Psoas muscle (tissue), 8 donors: ENCODE results near the gene DIRAS1. TPM values are rescaled to one million over a fixed set of nuclear protein-coding genes. Genes with fewer than 3 reads are reported as not detected.

Experiments
- ATAC-seq, 4 donors: fragments of 200-7000 bp; cut with Tn5 transposase; one replicate each; pipeline ENCODE4 v1.9.1; 2020; ENCODE audit warnings: moderate library complexity in 3 of 4, mild to moderate bottlenecking in 2 of 4
- DNase-seq, 2 donors: peaks; one replicate each; pipeline ENCODE4 v3.0.0-alpha.2; 2020
- H3K27ac ChIP-seq: fragments of 200-600 bp; one replicate; pipeline ENCODE4 v1.8.0; 2022
- H3K27me3 ChIP-seq, 3 donors: fragments of 200-600 bp in 1 of 3; one replicate each; pipeline versions ENCODE4 v1.6.1 to v1.8.0; 2013 to 2022; ENCODE audit warnings: low read length in 2 of 3, mild to moderate bottlenecking in 2 of 3, moderate library complexity in 1 of 3; ENCODE audit not compliant: insufficient read depth in 3 of 3
- H3K36me3 ChIP-seq, 2 donors: fragments of 200-600 bp in 1 of 2; one replicate each; pipeline versions ENCODE4 v1.6.1 to v1.8.0; 2013 to 2022; ENCODE audit warnings: low read depth in 1 of 2, mild to moderate bottlenecking in 1 of 2, moderate library complexity in 1 of 2; ENCODE audit not compliant: insufficient read depth in 1 of 2
- H3K4me1 ChIP-seq: fragments of 200-600 bp; one replicate; pipeline ENCODE4 v1.8.0; 2022
- H3K4me3 ChIP-seq: fragments of 200-600 bp; one replicate; pipeline ENCODE4 v1.8.0; 2022; ENCODE audit warnings: mild to moderate bottlenecking
- H3K9me3 ChIP-seq: fragments of 200-600 bp; one replicate; pipeline ENCODE4 v1.8.0; 2022
- CTCF ChIP-seq: fragments of 200-600 bp; IDR thresholded peaks from one replicate; pipeline ENCODE4 v1.8.0; 2022; ENCODE audit warnings: antibody characterized with exemption
- WGBS, 3 donors: extraction: QIAGEN DNeasy Blood & Tissue Kit; methylation state at CpG; one replicate each; pipeline versions ENCODE4 v1.1.6 to v1.1.7; 2013; 5-methylcytosine and 5-hydroxymethylcytosine counted together
- intact Hi-C, 2 donors: fragments of 100-400 bp; cut with DNase I; formaldehyde crosslinking; loops; one replicate each; pipeline versions ENCODE4 v1.11.0 to v1.14.2; 2022
- polyA plus RNA-seq, 3 donors: library from polyadenylated mRNA; stranded (reverse); fragments of 200-250 nt; gene quantifications; one replicate each; pipeline ENCODE4 v1.2.3, GENCODE V29; 2013
- total RNA-seq, 4 donors: library from RNA; stranded (reverse); fragmentation: NEBNext Ultra II Directional in 2 of 4; extraction: Animal tissue kit (Norgen Biotek cat#: 25700) in 2 of 4; gene quantifications; one replicate each; pipeline versions ENCODE4 v1.2.1 to v1.2.4, GENCODE V29; 2021 to 2023
- donor health status: healthy with polysubstance abuse.
- donor health status: DM: no; HTN: no; CAD: no; lungs with moderate emphysema.
- donor health status: Bipolar disorder and iron deficiency.
- donor health status: healthy.
- donor health status: DM: yes; HTN: yes; CAD: no.
- donor health status: DM: no; HTN: no; CAD: no.
- donor health status: DM: no; HTN: no; CAD: no.
- donor health status: DM: yes; HTN: yes; CAD: no.

Gene DIRAS1
- total and polyA plus RNA-seq, 7 donors = 0.13 to 29.9 (median 1.8) TPM

DNA sequence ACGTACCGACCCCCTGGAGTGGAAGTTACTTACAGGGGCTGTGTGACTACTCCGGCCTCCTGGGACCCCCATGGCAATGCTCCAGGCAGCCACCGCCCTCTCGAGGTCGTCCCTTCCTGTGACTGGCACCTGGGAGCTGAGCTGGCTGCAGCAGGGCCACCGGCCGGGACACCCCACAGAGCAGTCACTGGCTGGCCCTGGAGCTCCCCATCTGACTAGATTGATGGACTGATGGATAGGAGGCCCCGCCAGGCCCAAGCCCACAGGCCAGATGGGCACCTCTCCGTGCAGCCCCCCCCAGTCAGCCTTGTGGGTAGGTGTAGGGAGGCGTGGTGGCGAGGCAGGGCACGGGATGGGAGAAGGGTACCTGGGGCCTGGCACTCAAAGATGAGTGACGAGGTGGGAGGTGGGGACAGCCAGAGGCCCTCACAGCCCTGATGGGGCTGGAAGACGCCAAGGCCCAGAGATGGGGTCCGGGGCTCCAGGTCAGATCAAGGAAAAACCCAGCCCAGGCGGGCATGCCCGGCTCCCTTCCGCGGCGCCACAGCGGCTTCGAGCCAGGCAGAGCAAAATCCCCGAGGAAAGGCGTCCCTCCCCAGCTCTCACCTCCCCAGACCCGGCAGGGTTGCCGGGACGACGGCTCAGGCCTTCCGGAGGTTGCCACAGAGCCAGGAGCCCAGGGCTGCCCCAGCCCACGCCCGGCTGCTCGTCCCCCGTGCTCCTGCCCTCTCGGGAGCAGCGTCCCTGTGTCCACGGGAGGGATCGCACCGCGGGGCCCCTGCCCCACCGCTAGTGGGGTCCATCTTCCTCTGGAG, 10.2 kb upstream of the DIRAS1 start:
- no peak for DNase-seq
- Histone ChIP-seq H3K9me3 (no peaks in the 10 kb centered on the region), H3K4me1 (no peaks in the 10 kb centered on the region), H3K27ac (no peak overlapping the region), H3K27me3 (peaks cover 0 to 7% (median 2%) of the 10 kb centered on the region in 3 donors), H3K4me3 (no peak overlapping the region), H3K36me3 (peaks cover 5 to 30% of the 10 kb centered on the region in 2 donors)
- no peak for TF ChIP-seq CTCF
- intact Hi-C loops = loop anchor here in 1 of 2 donors (5.0 kb wide), 1 partner anchor 36 kb away; no protein-coding TSS in a partner anchor
- WGBS, 3 donors = 84 to 89% (median 86%) methylated on average over 33 to 41 of the region's 41 CpGs
- no peak for ATAC-seq

DNA sequence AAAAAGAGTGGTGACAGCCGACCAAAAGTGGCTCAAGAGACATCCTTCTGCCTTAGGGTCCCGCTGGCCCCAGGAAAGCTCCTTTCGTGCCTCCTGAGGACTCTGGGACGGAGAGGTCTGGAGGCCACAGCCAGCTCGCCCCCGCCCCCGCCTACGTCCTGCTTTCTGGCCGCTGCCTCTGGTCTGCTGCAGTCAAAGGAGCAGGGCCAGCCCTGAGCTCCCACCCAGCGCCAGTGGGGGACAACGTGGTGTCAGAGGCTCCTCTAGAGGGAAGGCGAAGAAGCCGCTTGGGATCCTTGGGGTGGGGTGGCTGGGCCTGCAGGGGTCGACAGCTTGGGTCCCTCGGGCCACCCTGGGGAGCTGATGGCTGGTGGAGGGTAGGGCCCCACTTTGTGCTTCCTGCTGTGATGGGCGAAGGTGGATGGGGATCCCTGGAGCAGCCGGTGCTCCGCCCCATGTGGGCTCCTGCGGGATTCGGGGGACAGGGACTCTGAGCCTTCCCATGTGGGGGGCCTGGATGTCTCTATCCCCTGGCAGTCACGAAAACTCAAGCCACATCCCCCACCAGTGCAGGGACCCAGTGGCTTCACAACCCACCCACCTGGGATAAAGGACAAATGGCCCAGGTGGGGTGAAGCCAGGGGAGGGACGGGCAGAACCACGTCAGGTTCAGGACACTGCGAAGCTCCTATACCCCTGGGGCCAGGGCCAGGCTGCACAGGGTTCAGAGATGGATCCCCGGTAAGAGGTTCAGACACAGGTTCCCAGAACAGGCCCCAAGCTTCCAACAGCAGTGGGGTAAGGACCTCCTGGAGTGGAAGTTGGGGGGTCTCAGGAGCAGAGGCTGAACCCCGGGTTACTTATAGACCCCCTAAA, 9.0 kb upstream of the DIRAS1 start:
- intact Hi-C loops = loop anchor here in 1 of 2 donors (5.0 kb wide), 1 partner anchor 37 kb away; no protein-coding TSS in a partner anchor
- Histone ChIP-seq H3K9me3 (no peaks in the 10 kb centered on the region), H3K4me3 (no peak overlapping the region), H3K27ac (no peak overlapping the region), H3K4me1 (no peaks in the 10 kb centered on the region), H3K36me3 (peaks cover 0 to 18% of the 10 kb centered on the region in 2 donors), H3K27me3 (peaks cover 0 to 19% (median 6%) of the 10 kb centered on the region in 3 donors)
- WGBS, 3 donors = 85 to 90% (median 85%) methylated on average over 26 of the region's 26 CpGs
- DNase-seq (no peak), ATAC-seq (no peak)
- TF ChIP-seq CTCF = no peak

DNA sequence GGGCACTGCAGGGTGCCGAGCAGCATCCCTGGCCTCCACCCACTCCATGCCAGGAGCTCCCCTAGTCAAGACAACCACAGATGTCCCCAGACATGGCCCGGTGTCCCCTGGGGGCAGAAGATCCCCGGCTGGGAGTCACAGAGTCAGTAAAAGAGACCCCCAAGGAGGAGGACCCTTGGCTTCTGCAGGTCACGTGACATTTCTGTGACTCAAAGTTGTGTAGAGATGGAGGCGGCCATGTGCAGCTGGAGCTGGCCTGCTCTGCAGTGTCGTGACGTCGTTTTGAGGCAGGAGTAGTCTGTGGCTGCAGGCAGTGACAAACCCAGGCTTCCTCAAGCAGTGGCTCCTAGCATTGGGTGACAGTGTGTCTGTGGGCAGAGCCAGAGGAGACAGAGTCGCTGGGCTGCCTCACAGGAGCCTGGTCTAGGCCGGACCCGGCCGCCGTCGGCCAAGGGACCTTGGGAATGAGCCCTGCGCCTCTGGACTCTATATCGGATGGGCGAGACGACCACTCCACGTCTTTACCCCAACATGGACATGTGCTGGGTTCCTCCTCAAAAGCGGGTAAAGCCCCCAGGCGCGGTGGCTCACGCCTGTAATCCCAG, 7.7 kb upstream of the DIRAS1 start:
- 74 to 77% (median 77%) methylated on average over 23 of the region's 23 CpGs for WGBS, 3 donors
- no peak for TF ChIP-seq CTCF
- no peak for ATAC-seq
- DNase-seq = no peak
- Histone ChIP-seq H3K4me1 (no peaks in the 10 kb centered on the region), H3K27ac (no peak overlapping the region), H3K36me3 (peaks cover 0 to 12% of the 10 kb centered on the region in 2 donors), H3K4me3 (no peak overlapping the region), H3K9me3 (no peaks in the 10 kb centered on the region), H3K27me3 (peaks cover 0 to 26% (median 11%) of the 10 kb centered on the region in 3 donors)
- intact Hi-C loops = no loop called here

GRCh38 chr19:2727640-2727944, 6.4 kb upstream of the DIRAS1 start:
- Histone ChIP-seq H3K9me3 (no peaks in the 10 kb centered on the region), H3K27me3 (peaks cover 0 to 32% (median 12%) of the 10 kb centered on the region in 3 donors), H3K4me3 (no peak overlapping the region), H3K4me1 (no peaks in the 10 kb centered on the region), H3K27ac (no peak overlapping the region), H3K36me3 (peaks cover 0 to 7% of the 10 kb centered on the region in 2 donors)
- intact Hi-C loops = no loop called here
- ATAC-seq = no peak
- WGBS, 3 donors = 49 to 58% (median 52%) methylated on average over 16 of the region's 16 CpGs
- TF ChIP-seq CTCF = no peak
- DNase-seq = no peak
